Activated CD4-positive, alpha-beta T cell treated with anti-CD3 and anti-CD28 coated beads, Interleukin-2, amount 50 U/mL, for 1 hour (primary cell): ENCODE measurements around the gene UNC13B.

ENCODE experiments used
- DNase-seq: peaks from one replicate; pipeline ENCODE4 v3.0.0-alpha.2; 2020

The UNC13B gene

GRCh38 chr9:35340046-35340445 is 178.2 kb downstream of the UNC13B start:
- no peak for DNase-seq

GRCh38 chr9:35341021-35341420 is 179.2 kb downstream of the UNC13B start:
- DNase-seq, result no peak

- no peak for DNase-seq
Observed at GRCh38 chr9:35341585-35341984, 179.8 kb downstream of the UNC13B start.

GRCh38 chr9:35342221-35342958 is 180.6 kb downstream of the UNC13B start:
- no peak for DNase-seq

GRCh38 chr9:35348109-35348508 is 186.3 kb downstream of the UNC13B start:
- no peak for DNase-seq

- no peak for DNase-seq
Observed at GRCh38 chr9:35349287-35349990, 187.6 kb downstream of the UNC13B start.

- DNase-seq, result no peak
Observed at GRCh38 chr9:35350212-35350611, 188.4 kb downstream of the UNC13B start.

- DNase-seq, result no peak
Observed at GRCh38 chr9:35350827-35351549, 189.2 kb downstream of the UNC13B start.

GRCh38 chr9:35353731-35354365 is 192.0 kb downstream of the UNC13B start:
- DNase-seq, result no peak

GRCh38 chr9:35355939-35356338 is 194.1 kb downstream of the UNC13B start:
- DNase-seq, result no peak

- DNase-seq, result no peak
Observed at GRCh38 chr9:35357116-35357515, 195.3 kb downstream of the UNC13B start.

- no peak for DNase-seq
Observed at GRCh38 chr9:35357826-35358225, 196.0 kb downstream of the UNC13B start.

GRCh38 chr9:35364817-35365585 is 203.2 kb downstream of the UNC13B start:
- no peak for DNase-seq

GRCh38 chr9:35366627-35367026 is 204.8 kb downstream of the UNC13B start:
- no peak for DNase-seq

- no peak for DNase-seq
Observed at GRCh38 chr9:35367451-35367850, 205.6 kb downstream of the UNC13B start.

- DNase-seq, result no peak
Observed at GRCh38 chr9:35370241-35370640, 208.4 kb downstream of the UNC13B start.

- DNase-seq, result no peak
Observed at GRCh38 chr9:35374436-35374835, 212.6 kb downstream of the UNC13B start.

- no peak for DNase-seq
Observed at GRCh38 chr9:35374910-35375309, 213.1 kb downstream of the UNC13B start.

GRCh38 chr9:35380039-35380438 is 218.2 kb downstream of the UNC13B start:
- DNase-seq, result no peak

GRCh38 chr9:35380619-35381018 is 218.8 kb downstream of the UNC13B start:
- DNase-seq, result no peak

- no peak for DNase-seq
Observed at GRCh38 chr9:35385042-35385441, 223.2 kb downstream of the UNC13B start.

GRCh38 chr9:35395076-35395705 is 233.4 kb downstream of the UNC13B start:
- no peak for DNase-seq
